Endometrial microvascular endothelial cells (primary cell): ENCODE measurements around the gene NDRG4. TPM values are rescaled to one million over a fixed set of nuclear protein-coding genes. Genes with fewer than 3 reads are reported as not detected.

ENCODE experiments used
- in situ Hi-C: cut with HindIII; loops from 2 replicates; pipeline ENCODE4 v1.10.0; 2017; ENCODE audit warnings: low sequenced_read_pairs, low pct_unique_long_range_greater_than_20kb; ENCODE audit errors: inconsistent ontology term
- total RNA-seq: library from RNA; depleted of rRNA; stranded (reverse); fragments of >200 nt; gene quantifications from one replicate; pipeline ENCODE4 v1.2.3, GENCODE V29; 2015; ENCODE audit errors: inconsistent ontology term

Gene NDRG4
- total RNA-seq, 1 donor from 2014 or later: 20.8 TPM

- in situ Hi-C loops: no loop called here
Observed at GRCh38 chr16:58503166-58503862, 3.4 kb downstream of the NDRG4 start.

- in situ Hi-C loops: no loop called here
Observed at GRCh38 chr16:58503863-58504688, 4.1 kb downstream of the NDRG4 start.

GRCh38 chr16:58506241-58507194, 6.6 kb downstream of the NDRG4 start:
- in situ Hi-C loops: no loop called here

- in situ Hi-C loops: no loop called here
Observed at GRCh38 chr16:58507195-58507962, 7.4 kb downstream of the NDRG4 start.

- in situ Hi-C loops: no loop called here
Observed at GRCh38 chr16:58507963-58508670, 8.2 kb downstream of the NDRG4 start.

- in situ Hi-C loops: no loop called here
Observed at GRCh38 chr16:58508671-58509251, 8.8 kb downstream of the NDRG4 start.

GRCh38 chr16:58509256-58510096, 9.5 kb downstream of the NDRG4 start:
- in situ Hi-C loops: no loop called here

- in situ Hi-C loops: no loop called here
Observed at GRCh38 chr16:58510097-58510775, 10.3 kb downstream of the NDRG4 start.

GRCh38 chr16:58510776-58511628, 11.1 kb downstream of the NDRG4 start:
- in situ Hi-C loops: no loop called here

GRCh38 chr16:58511933-58512815, 12.2 kb downstream of the NDRG4 start:
- in situ Hi-C loops: no loop called here

GRCh38 chr16:58513874-58514273, 13.9 kb downstream of the NDRG4 start:
- in situ Hi-C loops: no loop called here

- in situ Hi-C loops: no loop called here
Observed at GRCh38 chr16:58515125-58515870, 15.4 kb downstream of the NDRG4 start, which contains the start of gene SETD6. TSS of gene SETD6 (plus strand) at chr16:58515517. CDS start at chr16:58515538, 21 bp downstream.

- in situ Hi-C loops: no loop called here
Observed at GRCh38 chr16:58515871-58516767, 16.2 kb downstream of the NDRG4 start.
